GM12878 (cell line): ENCODE measurements around the gene ANKRD13A. TPM values are rescaled to one million over a fixed set of nuclear protein-coding genes. Genes with fewer than 3 reads are reported as not detected.

Experiments
- ATAC-seq: fragments of 200-7000 bp; cut with Tn5 transposase; 3 replicates; pipeline ENCODE4 v1.9.1; 2020; ENCODE audit warnings: mild to moderate bottlenecking, moderate library complexity
- BruUV-seq: library from RNA; stranded (reverse); fragments of 400-500 nt; replicated peaks from 2 replicates; lab custom pipeline; 2021; lab: Mats Ljungman, UMichigan
- CTCF ChIA-PET: fragments of 300-600 bp; sonication (Branson Sonifier 250); formaldehyde crosslinking; extraction: SDS; loops from one replicate; lab custom pipeline; 2021; ENCODE audit warnings: inconsistent platforms; lab: Yijun Ruan, JAX
- POLR2A ChIA-PET: fragments of 350-600 bp; formaldehyde crosslinking; extraction: SDS; loops from one replicate; lab custom pipeline; 2021; ENCODE audit warnings: inconsistent platforms; lab: Charles Lee
- RAD21 ChIA-PET: fragments of 300-600 bp; sonication (Branson Sonifier 250); formaldehyde crosslinking; loops from one replicate; lab custom pipeline; 2023; ENCODE audit warnings: antibody characterized with exemption; ENCODE audit not compliant: unreplicated experiment; lab: Charles Lee
- SMC1A ChIA-PET: fragments of 300-600 bp; sonication (Branson Sonifier 250); formaldehyde crosslinking; loops from one replicate; lab custom pipeline; 2023; ENCODE audit not compliant: unreplicated experiment, uncharacterized antibody; lab: Charles Lee
- DNase-seq: peaks from one replicate; pipeline ENCODE4 v3.0.0-alpha.2; 2011; ENCODE audit warnings: low read depth, low spot score
- FAIRE-seq: peaks from 3 replicates; lab custom pipeline; 2011; peaks lifted over from hg19 to GRCh38; lab: Jason Lieb, UNC
- H2AFZ ChIP-seq: 2 replicates; pipeline ENCODE4 v1.6.0; 2011; ENCODE audit warnings: low read depth, low read length, control low read depth; ENCODE audit not compliant: control insufficient read depth
- H3K27ac ChIP-seq: 2 replicates; pipeline ENCODE4 v1.5.1; 2011; ENCODE audit warnings: control low read depth; ENCODE audit not compliant: control insufficient read depth, insufficient read depth
- H3K27me3 ChIP-seq, 2 experiments: replicated peaks in 1 of 2; 2 replicates each; pipeline versions ENCODE4 v1.6.0 to v1.6.1; 2011; ENCODE audit warnings: low read length in 1 of 2; ENCODE audit not compliant: control insufficient read depth in 2 of 2, insufficient read depth in 2 of 2
- H3K36me3 ChIP-seq, 2 experiments: 2 replicates each; pipeline ENCODE4 v1.5.1; 2011; ENCODE audit warnings: low read length in 1 of 2; ENCODE audit not compliant: control insufficient read depth in 2 of 2, insufficient read depth in 2 of 2
- H3K4me1 ChIP-seq: 2 replicates; pipeline ENCODE4 v1.6.1; 2011; ENCODE audit warnings: mild to moderate bottlenecking, low read length, moderate library complexity, mixed read lengths; ENCODE audit not compliant: control insufficient read depth, insufficient read depth
- H3K4me2 ChIP-seq: 2 replicates; pipeline ENCODE4 v1.6.0; 2011; ENCODE audit warnings: control low read depth; ENCODE audit not compliant: control insufficient read depth, insufficient read depth
- H3K4me3 ChIP-seq: fragments of 200-600 bp; sonication (generic); 2 replicates; pipeline ENCODE4 v1.5.1; 2016
- H3K79me2 ChIP-seq: 2 replicates; pipeline ENCODE4 v1.6.0; 2011; ENCODE audit warnings: low read length; ENCODE audit not compliant: control insufficient read depth, insufficient read depth
- H3K9ac ChIP-seq: 2 replicates; pipeline ENCODE4 v1.8.0; 2011; ENCODE audit warnings: low read length, control low read depth, mixed read lengths; ENCODE audit not compliant: control insufficient read depth, insufficient read depth
- H3K9me3 ChIP-seq: replicated peaks from 3 replicates; pipeline ENCODE4 v1.5.1; 2011; ENCODE audit warnings: mild to moderate bottlenecking, low read length; ENCODE audit not compliant: control insufficient read depth, insufficient read depth
- H4K20me1 ChIP-seq: 2 replicates; pipeline ENCODE4 v1.6.0; 2011; ENCODE audit not compliant: control insufficient read depth, insufficient read depth
- BCL3 ChIP-seq: IDR thresholded peaks from 2 replicates; pipeline ENCODE4 v1.6.1; 2011; ENCODE audit warnings: borderline replicate concordance, low read depth, mild to moderate bottlenecking, moderate library complexity, low read length; ENCODE audit not compliant: insufficient read depth, poor library complexity, severe bottlenecking
- CBX5 ChIP-seq: sonication (generic); IDR thresholded peaks from 2 replicates; pipeline ENCODE4 v1.6.1; 2016; ENCODE audit warnings: low read depth, moderate library complexity, mild to moderate bottlenecking, inconsistent platforms
- EP300 ChIP-seq, 2 experiments: fragments of 150-350 bp in 1 of 2; IDR thresholded peaks; 2 replicates each; pipeline ENCODE4 v1.6.1; 2011 to 2012; ENCODE audit warnings: low read depth in 2 of 2, low read length in 2 of 2, borderline replicate concordance in 1 of 2, improper control_type of control experiment in 1 of 2, inconsistent platforms in 1 of 2; ENCODE audit not compliant: control insufficient read depth in 1 of 2
- ETV6 ChIP-seq, 2 experiments: fragments of 450-650 bp in 1 of 2; IDR thresholded peaks in 1 of 2; conservative IDR thresholded peaks in 1 of 2; 2 replicates each; pipeline ENCODE4 v1.6.1; 2014; ENCODE audit warnings: antibody characterized with exemption in 1 of 2, borderline replicate concordance in 1 of 2, low read depth in 1 of 2, mild to moderate bottlenecking in 1 of 2, moderate library complexity in 1 of 2
- EZH2 ChIP-seq: IDR thresholded peaks from 2 replicates; pipeline ENCODE4 v1.6.1; 2012; ENCODE audit warnings: low read depth, mild to moderate bottlenecking, control low read depth, inconsistent platforms, low read length, borderline replicate concordance; ENCODE audit not compliant: control insufficient read depth
- KAT2A ChIP-seq: conservative IDR thresholded peaks from 2 replicates; pipeline ENCODE4 v1.6.1; 2011; ENCODE audit warnings: low read depth, low read length; ENCODE audit not compliant: control insufficient read depth
- WGBS: methylation state at CpG from one replicate; pipeline ENCODE4 v1.1.6; 2016; ENCODE audit warnings: low lambda C conversion rate; ENCODE audit not compliant: insufficient replicate concordance, insufficient coverage; ENCODE audit errors: missing lambda C conversion rate; 5-methylcytosine and 5-hydroxymethylcytosine counted together
- in situ Hi-C: fragments of 300-500 bp; cut with MboI; formaldehyde crosslinking; loops from 9 replicates; pipeline ENCODE4 v1.14.3; 2018; ENCODE audit warnings: mixed read lengths
- intact Hi-C: fragments of 100-400 bp; cut with micrococcal nuclease; formaldehyde crosslinking; loops from one replicate; pipeline ENCODE4 v1.14.2; 2022; ENCODE audit not compliant: unreplicated experiment
- polyA plus RNA-seq, 11 experiments: library from polyadenylated mRNA; depleted of rRNA in 4 of 11; unstranded in 6 of 11; stranded (reverse) in 5 of 11; fragments of >200 nt; fragmentation: Nextera tagmentation in 4 of 11; fragmentation: Illumina TruSeq in 1 of 11; extraction: Ambion mirVana in 4 of 11; extraction: Trizol in 1 of 11; gene quantifications; 1 replicate in 1 of 11; 2 replicates in 10 of 11; pipeline versions ENCODE4 v1.2.1 to v1.2.3, GENCODE V29; 2011 to 2016; ENCODE audit warnings: inconsistent platforms in 2 of 11, missing spikeins in 2 of 11, low read depth in 1 of 11
- total RNA-seq, 4 experiments: library from RNA; depleted of rRNA in 3 of 4; stranded (reverse); fragments of >200 nt in 3 of 4; fragmentation: Illumina TruSeq in 1 of 4; extraction: Trizol in 1 of 4; gene quantifications; 2 replicates each; pipeline versions ENCODE4 v1.2.1 to v1.2.3, GENCODE V29; 2013 to 2021
- TF ChIP-seq, protein P1 (sequence below): fragments of 450-650 bp; formaldehyde crosslinking; IDR thresholded peaks from 2 replicates; pipeline ENCODE4 v1.4.0; 2022; ENCODE audit warnings: mild to moderate bottlenecking, moderate library complexity
- TF ChIP-seq, protein P2 (sequence below): fragments of 450-650 bp; IDR thresholded peaks from 2 replicates; pipeline ENCODE4 v1.6.1; 2017; ENCODE audit warnings: mild to moderate bottlenecking, moderate library complexity

Gene ANKRD13A
- total and polyA plus RNA-seq, 10 of the 15 experiments (the other 5 are each of a cell fraction or from before 2014, with no cell fraction given): 10.2 to 93.4 (median 76.5) TPM

GRCh38 chr12:109991586-109991985 is 7.6 kb upstream of the ANKRD13A start:
- no peak overlapping the region for H3K4me2 ChIP-seq
- SMC1A ChIA-PET: interaction anchor here (0.6 to 2.3 kb wide), 5 partner anchors 11 to 1754 kb away, joined by 3 to 7 read pairs (median 3); no protein-coding TSS in a partner anchor
- TF ChIP-seq, protein P1, sequence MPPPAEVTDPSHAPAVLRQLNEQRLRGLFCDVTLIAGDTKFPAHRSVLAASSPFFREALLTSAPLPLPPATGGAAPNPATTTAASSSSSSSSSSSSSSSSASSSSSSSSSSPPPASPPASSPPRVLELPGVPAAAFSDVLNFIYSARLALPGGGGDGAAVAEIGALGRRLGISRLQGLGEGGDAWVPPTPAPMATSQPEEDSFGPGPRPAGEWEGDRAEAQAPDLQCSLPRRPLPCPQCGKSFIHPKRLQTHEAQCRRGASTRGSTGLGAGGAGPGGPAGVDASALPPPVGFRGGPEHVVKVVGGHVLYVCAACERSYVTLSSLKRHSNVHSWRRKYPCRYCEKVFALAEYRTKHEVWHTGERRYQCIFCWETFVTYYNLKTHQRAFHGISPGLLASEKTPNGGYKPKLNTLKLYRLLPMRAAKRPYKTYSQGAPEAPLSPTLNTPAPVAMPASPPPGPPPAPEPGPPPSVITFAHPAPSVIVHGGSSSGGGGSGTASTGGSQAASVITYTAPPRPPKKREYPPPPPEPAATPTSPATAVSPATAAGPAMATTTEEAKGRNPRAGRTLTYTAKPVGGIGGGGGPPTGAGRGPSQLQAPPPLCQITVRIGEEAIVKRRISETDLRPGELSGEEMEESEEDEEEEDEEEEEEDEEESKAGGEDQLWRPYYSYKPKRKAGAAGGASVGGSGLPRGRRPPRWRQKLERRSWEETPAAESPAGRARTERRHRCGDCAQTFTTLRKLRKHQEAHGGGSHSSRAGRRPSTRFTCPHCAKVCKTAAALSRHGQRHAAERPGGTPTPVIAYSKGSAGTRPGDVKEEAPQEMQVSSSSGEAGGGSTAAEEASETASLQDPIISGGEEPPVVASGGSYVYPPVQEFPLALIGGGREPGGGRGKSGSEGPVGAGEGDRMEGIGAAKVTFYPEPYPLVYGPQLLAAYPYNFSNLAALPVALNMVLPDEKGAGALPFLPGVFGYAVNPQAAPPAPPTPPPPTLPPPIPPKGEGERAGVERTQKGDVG (CRISPR knock-in tag): no peak
- no peak for TF ChIP-seq CBX5
- TF ChIP-seq BCL3: no peak
- TF ChIP-seq KAT2A: no peak
- TF ChIP-seq, protein P2, sequence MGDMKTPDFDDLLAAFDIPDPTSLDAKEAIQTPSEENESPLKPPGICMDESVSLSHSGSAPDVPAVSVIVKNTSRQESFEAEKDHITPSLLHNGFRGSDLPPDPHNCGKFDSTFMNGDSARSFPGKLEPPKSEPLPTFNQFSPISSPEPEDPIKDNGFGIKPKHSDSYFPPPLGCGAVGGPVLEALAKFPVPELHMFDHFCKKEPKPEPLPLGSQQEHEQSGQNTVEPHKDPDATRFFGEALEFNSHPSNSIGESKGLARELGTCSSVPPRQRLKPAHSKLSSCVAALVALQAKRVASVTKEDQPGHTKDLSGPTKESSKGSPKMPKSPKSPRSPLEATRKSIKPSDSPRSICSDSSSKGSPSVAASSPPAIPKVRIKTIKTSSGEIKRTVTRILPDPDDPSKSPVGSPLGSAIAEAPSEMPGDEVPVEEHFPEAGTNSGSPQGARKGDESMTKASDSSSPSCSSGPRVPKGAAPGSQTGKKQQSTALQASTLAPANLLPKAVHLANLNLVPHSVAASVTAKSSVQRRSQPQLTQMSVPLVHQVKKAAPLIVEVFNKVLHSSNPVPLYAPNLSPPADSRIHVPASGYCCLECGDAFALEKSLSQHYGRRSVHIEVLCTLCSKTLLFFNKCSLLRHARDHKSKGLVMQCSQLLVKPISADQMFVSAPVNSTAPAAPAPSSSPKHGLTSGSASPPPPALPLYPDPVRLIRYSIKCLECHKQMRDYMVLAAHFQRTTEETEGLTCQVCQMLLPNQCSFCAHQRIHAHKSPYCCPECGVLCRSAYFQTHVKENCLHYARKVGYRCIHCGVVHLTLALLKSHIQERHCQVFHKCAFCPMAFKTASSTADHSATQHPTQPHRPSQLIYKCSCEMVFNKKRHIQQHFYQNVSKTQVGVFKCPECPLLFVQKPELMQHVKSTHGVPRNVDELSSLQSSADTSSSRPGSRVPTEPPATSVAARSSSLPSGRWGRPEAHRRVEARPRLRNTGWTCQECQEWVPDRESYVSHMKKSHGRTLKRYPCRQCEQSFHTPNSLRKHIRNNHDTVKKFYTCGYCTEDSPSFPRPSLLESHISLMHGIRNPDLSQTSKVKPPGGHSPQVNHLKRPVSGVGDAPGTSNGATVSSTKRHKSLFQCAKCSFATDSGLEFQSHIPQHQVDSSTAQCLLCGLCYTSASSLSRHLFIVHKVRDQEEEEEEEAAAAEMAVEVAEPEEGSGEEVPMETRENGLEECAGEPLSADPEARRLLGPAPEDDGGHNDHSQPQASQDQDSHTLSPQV: no peak
- TF ChIP-seq EZH2: no peak
- no peak for TF ChIP-seq ETV6 (conservative IDR thresholded peaks at IDR 0.05 in 1 of 2, IDR thresholded peaks at IDR 0.05 in 1 of 2; ENCODE audit: borderline replicate concordance in 1 of 2, low read depth in 1 of 2)
- TF ChIP-seq EP300 (IDR thresholded peaks at IDR 0.05; ENCODE audit: borderline replicate concordance in 1 of 2, control insufficient read depth in 1 of 2, low read depth in 2 of 2, low read length in 2 of 2): no peak
- RAD21 ChIA-PET: interaction anchor here (0.6 kb wide), 1 partner anchor 11 kb away, joined by 3 read pairs; no protein-coding TSS in a partner anchor
- intact Hi-C loops (no loop called here), in situ Hi-C loops (no loop called here)
- no TSS peak for BruUV-seq
- H3K36me3 ChIP-seq: peaks cover 4 to 14% of the 10 kb centered on the region in 2 experiments
- H3K9me3 ChIP-seq: no peaks in the 10 kb centered on the region
- H2AFZ ChIP-seq: no peak overlapping the region
- H3K9ac ChIP-seq: no peak overlapping the region
- DNase-seq: no peak
- H3K4me1 ChIP-seq: peaks cover 9% of the 10 kb centered on the region; the same call in 1 of the 2 replicates
- H3K4me3 ChIP-seq: no peak overlapping the region
- POLR2A ChIA-PET: interaction anchor here (0.5 to 0.6 kb wide), 2 partner anchors 432 to 440 kb away, joined by 3 to 6 read pairs; no protein-coding TSS in a partner anchor
- no peak for FAIRE-seq
- CTCF ChIA-PET: no interaction called here
- peaks cover 46% of the 10 kb centered on the region for H3K79me2 ChIP-seq
- no peaks in the 10 kb centered on the region; the same call in 1 of the 2 replicates for H4K20me1 ChIP-seq
- no peaks in the 10 kb centered on the region for H3K27me3 ChIP-seq
- ATAC-seq: no peak
- WGBS: 90% methylated on average over 5 of the region's 5 CpGs
- H3K27ac ChIP-seq: no peak overlapping the region
